GM18870 (cell line): ENCODE measurements around the gene PPP3CA.
"Not testable (repeated sequence)": the region's sequence is repeated elsewhere in the genome, so short reads cannot be mapped to it uniquely, and the experiment has no call there.

Experiments used
- ATAC-seq: cut with Tn5 transposase; IDR thresholded peaks from one replicate; pipeline ENCODE4 v1.9.1; 2021; ENCODE audit warnings: moderate library complexity; ENCODE audit not compliant: unreplicated experiment

Gene PPP3CA

DNA sequence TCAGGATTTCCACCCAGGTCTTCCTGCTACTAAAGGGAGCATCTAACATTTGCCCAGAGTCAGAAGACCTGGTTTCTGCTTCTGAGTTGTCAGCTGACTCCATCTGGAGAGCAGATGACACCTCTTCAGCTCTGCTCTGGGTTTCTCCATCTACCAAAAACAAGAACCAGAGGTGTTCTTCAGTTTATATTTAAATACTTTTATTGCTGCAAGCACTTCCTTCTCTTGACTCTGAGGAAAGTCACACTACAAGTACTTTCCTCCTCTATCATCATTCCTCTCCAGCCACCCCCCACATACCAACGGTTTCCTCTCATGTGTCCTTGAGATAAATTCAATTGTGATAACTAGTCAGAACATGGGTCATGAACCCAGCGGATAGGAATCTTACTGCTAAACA, 88.4 kb downstream of the PPP3CA start:
- ATAC-seq, result no peak

DNA sequence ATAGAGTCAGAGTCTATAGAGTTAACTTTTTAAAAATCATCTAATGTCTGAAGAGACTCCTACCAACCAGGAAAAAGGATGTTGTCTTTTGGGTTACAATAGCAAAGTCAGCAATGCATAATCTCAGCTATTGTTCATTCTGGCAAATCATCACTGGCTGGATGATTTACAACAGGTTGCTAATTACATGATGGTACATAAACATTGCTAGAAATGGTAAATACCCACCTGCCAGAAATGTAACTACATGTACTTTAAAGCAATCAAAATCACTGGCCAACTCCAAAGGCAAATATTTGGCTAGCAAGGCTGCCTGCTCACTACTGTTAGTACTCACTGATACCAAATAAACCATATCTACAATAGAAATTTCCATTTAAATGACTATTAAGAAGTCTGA, 91.1 kb downstream of the PPP3CA start:
- no peak for ATAC-seq

DNA sequence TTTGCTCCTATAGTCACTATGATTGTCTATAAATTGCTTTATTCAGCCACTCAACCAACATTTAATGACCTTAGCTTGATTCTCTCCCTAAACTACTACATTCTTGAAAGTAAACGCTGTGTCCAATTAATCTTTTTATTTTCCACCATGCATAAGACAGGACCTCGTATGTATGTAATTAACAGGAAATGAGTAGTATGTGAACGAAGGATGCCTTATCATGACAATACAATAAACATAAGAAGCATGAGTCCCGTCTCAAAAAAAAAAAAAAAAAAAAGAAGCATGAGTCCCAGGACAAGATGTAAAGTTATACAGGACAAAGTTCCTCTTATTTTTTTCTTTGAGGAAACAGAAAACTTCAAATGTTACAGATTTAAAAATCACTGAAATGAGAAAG, 92.5 kb downstream of the PPP3CA start:
- ATAC-seq, result no peak

DNA sequence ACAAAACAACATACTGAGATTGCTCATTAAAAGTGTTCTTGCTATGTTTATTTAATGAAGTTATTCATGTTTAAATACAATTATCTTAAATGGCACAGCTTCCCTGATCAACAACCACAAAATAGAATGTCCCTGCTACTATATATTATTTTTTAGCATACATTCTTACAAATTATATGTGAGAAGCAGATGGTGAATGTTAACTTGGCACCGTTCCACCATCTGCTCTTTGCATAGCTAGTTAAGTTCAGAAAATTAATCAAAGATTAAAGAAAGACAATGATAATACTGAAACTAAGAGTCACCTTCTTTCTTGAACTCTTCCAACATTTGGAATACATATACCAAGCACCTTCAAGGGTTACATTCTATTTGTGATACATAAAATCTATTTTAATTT, 94.2 kb downstream of the PPP3CA start:
- no peak for ATAC-seq

DNA sequence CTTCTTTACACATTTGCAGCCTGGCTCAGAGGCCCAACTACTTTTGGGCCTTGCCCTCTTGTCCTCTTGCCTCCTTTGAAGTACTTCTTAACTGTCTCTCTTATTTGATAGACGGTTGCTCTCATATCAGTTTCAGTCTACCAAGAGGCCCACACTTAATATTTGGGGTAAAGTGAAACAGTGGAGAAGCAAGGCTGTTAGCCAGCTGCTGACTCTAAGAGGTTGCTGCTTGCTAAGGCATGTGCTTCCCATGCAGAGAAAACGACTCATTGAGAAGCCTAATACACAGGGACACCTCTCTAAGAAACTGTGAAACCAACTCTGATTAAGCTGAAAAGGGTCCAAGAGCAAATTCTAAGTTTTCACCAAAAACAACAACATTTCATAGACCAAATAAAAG, 94.6 kb downstream of the PPP3CA start:
- peak; percentile 48 for ATAC-seq

DNA sequence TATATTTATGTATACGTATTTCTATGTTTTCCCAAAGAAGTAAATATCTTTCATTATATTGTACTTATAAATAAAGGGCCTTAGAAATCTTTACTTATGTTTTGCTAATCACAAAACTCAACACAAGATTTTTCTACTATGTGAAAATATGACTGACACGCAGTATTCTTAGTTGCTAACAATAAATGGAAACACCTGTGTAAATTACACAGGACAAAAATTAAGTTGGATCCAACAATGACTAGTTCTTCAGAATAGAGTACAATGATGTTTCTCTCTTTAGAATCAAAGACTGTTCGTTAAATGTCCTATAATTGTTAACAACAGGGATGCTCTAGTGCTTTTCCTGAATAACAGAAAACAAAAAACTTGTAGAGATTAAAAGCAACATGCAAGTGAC, 96.1 kb downstream of the PPP3CA start:
- no peak for ATAC-seq

DNA sequence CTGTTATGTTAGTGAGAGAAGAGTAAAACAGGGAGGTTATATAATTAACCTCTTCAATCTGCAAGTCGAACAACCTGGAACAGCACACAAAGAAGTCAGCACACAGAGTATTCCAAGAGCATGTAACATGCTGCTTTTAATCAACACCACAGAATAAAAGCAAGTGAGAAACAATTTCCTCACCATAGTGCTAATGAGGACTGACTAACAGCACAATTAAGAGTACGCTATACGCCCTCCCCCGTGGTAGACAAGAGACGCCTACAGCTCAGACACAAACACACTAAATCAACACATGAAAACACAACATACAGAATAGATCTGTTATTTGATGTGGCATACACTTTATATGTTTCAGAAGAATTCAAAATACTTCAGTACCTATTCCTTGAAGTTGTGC, 103.0 kb downstream of the PPP3CA start:
- ATAC-seq, result no peak

DNA sequence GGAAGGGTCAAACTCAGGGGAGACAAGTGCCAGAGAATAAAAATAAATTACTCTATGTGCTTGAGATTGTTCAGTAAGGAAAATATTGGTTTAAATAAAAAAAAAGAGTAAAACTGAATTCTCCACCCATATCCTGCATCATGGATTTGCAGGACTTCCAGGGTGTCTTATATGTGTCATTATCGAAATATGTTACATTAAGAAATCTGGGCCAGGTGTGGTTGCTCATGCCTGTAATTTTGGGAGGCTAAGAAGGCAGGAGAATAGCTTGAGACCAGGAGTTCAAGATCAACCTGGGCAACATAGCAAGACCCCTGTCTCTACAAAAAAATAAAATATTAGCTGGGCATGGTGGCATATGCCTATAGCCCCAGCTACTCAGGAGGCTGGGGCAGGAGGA, 104.9 kb downstream of the PPP3CA start:
- ATAC-seq, result no peak

DNA sequence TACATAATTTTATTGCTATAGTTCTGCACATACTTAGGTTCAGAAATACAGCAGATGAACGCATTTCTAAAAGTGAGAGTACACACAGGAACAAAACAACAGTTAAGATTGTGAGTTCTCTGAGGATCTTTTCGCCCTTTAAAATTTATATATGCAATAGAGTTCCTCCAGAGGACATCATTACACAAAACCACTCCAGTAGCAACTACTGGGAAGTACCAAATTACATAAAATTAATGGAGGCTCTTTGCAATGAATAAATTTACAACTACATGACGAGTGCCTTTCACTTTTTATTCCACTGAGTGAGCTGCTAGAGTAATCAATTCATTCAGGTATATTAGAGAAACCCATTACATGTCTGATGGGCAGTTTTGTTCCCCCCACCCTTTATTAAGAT, 107.2 kb downstream of the PPP3CA start:
- ATAC-seq, result no peak

DNA sequence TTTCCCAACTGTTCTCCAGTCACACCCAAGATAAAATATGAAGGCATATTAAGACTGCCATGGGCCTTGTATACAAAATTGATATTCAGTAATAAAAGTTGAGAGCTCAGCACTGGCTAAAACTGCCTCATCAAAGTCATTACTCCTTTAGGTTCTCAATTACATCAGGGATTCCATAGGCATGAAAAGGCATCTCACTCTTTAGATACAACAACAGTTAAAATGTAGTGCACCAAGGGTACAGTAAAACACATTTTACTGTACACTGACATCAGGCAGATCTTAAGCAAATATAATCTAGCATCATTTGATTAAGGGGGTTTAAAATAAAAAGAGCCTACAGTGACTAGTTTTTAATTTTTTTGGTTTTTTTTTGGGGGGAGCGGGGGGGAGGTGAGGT, 107.7 kb downstream of the PPP3CA start:
- ATAC-seq, result no peak

DNA sequence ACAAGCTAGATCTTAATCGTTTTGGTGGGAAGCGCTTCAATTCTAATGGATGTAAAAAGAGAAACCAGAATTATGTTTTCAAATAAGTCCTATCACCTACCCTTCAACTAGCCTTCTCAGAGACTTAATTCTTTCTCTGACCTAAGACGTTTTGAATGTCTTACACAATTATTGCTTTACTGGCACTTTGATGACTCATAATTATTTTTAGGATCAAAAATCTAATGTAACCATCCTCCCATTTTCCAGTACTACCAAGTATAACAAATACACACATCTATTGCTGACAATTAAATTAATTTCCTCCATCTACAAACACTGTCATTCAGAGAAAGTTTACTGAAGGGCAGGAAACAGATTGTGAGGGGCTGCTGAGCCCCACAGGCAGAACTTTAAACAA, 108.6 kb downstream of the PPP3CA start:
- ATAC-seq, result no peak

DNA sequence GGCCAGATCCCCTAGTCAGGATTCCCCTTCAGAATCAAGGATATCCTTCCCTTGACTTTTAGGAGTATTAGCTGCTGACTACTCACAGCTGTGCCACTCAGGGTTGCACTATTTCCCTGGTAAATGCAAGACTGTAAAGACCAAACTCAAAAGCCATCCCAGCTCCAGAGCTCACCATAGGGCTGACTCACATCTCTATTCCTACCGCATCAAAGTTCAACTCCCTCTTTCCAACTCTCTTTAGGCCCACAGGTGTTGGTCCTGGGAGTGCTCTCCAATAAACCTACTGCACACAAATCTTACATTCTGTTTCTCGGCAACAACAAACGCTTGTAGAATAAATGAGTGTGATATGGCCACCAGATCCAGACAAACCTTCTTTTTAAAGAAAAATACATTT, 109.6 kb downstream of the PPP3CA start:
- ATAC-seq, result no peak

DNA sequence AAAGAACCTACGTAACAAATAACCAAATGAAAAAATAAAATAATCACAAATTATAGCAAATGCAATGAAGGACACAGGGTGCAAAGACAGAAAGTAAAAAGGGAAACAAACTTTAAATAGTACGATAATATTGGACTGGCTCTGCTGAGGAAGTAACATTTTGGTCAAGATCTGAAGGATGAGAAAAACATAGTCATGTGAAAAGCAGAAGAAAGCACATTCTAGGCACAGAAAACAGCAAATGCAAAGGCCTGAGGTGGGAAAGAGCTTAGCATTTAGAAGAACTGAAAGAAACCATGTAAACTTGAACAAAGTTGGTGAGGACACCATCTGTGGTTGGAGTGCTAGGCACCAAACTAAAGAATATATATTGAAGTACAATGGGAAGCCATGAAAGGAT, 111.2 kb downstream of the PPP3CA start:
- ATAC-seq, result no peak

DNA sequence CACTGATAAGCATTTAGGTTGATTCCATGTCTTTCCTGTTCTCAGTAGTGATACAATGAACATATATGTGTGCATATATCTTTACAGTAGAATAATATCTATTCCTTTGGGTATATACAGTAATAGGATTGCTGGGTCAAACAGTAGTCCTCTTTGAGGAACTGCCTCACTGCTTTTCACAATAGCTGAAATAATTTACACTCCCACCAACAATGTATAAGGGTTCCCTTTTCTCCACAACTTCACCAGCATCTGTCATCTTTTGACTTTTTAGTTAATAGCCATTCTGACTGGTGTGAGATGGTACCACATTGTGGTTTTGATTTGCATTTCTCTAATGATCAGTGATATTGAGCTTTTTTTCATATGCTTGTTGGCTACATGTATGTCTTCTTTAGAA, 113.2 kb downstream of the PPP3CA start:
- not testable (repeated sequence) for ATAC-seq

DNA sequence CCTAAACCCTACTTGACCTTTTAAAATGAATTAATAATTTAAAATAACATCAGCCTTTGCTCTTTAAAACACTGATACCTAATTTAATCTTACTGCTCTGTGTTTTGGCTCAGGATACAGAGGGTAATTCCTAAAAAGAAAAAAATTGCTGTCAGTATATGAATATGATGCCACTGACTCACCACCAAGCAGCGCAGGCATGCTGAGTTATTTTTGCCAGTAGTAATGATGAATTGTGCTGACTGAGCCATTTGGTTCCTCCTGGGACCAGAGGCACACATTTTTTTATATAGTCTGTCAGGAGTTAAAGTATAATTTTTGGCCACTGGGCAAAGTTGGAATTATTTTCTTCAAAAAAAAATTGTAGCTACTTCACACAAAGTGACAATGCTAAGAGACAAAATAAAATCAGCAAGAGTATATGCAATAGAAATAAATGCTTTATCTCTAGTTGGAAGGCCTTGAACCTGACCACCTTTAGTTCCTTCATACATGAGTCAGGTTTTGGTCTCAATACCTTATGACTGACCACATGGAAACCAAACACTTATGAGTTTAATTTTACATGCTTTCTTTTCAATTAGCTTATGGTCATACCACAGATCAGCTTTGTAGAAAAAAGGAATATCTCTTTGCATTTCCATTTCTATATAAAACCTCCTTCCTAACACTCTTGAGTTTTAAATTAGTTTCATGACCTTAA, 115.1 kb downstream of the PPP3CA start:
- ATAC-seq, result peak; percentile 63

DNA sequence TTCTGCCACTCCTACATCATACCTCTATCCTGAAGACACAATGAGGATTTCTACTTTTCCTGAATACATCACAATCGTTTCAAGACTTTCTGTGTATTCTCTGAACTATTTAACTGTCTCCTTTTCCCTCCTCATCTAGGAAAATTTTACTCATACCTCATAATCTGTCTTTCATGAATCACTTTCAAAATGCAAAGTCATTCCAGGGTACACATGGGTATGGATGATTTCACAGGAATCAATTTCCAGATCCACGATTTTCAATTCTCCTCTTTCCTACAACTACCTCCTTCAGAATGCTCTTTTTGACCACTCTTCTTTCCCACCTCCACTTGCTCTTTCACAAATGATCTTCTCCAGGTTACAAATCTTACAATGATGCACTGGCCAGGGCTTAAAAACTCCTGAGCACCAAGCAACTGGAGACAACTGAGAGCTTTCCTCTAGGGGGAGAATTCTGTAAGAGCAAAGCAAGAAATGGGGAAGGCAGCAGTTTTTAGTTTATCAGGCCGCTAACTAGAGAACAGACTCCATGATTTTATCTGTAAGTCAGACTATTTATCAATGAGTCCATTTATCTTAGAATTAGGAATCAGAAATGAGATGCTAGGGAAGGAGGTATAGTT, 116.4 kb downstream of the PPP3CA start:
- no peak for ATAC-seq

DNA sequence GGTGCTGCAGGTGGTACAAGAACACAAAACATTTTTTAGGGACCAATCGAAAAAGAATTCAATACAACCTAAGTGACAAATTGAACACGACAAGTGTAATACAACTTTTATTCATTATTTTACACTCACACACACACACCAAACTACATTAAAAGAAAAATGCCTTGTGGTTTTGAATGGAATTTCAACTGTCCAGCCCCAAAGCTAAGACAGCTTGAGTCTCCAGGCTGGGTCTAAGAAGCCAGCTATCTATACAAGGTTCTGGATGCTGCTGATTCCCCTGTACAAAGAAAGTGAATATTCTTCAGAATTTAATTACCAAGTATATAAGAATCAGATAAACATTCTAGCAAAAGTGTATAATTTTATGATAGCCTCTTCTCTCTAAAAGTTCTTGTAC, 118.2 kb downstream of the PPP3CA start:
- no peak for ATAC-seq

DNA sequence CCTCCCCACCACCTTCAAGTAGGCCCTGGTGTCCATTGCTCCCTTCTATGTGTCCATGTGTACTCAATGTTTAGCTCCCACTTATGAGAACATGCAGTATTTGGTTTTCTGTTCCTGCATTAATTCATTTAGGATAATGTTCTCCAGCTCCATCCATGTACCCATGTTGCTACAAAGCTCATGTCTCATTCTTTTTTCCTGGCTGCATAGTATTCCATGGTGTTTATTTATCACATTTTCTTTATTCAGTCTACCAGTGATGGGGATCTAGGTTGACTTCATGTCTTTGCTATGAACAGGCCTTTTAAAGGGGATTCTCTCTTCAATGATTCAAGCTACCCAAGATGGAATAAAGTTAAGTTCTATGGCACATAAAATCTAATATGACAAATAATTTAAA, 119.6 kb downstream of the PPP3CA start:
- ATAC-seq, result no peak

DNA sequence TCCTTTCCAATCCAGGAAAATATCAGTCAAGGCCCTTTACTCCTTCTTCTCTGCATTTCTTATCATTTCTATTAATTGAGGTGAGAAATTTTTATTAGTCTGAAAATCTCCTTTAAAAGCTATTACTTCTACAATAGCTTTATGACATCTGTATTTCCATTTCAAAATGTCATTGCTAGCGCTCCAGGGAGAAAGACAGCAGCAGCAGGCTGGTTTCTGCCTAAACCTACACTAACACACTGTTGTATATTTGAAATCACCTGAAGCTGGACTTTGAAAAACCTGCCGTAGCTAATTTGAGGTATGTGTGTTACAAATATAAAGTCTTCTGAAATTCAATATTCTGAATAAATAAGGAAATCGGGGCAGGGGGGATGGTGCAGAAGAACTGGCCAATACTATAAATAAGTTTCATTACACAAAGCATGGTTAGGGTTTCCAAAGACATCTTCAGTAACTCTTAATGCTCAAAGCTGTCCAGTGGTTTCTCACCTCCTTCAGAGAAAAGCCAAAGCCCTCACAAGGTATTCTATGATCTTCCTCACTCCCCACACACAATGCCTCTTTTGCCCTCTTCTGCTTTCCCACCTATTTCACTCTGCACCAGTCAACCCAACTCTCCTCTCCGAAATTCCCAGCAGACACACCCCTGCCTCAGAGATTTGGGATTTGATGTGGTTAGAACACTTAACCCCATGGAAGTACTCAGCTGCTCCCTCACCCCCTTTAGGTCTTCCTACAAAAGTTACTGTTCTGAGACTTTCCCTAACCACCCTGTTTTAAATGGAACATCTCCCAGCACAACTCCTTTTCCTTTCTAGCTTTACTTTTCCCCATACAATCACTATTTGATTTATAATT, 122.7 kb downstream of the PPP3CA start:
- ATAC-seq, result no peak

DNA sequence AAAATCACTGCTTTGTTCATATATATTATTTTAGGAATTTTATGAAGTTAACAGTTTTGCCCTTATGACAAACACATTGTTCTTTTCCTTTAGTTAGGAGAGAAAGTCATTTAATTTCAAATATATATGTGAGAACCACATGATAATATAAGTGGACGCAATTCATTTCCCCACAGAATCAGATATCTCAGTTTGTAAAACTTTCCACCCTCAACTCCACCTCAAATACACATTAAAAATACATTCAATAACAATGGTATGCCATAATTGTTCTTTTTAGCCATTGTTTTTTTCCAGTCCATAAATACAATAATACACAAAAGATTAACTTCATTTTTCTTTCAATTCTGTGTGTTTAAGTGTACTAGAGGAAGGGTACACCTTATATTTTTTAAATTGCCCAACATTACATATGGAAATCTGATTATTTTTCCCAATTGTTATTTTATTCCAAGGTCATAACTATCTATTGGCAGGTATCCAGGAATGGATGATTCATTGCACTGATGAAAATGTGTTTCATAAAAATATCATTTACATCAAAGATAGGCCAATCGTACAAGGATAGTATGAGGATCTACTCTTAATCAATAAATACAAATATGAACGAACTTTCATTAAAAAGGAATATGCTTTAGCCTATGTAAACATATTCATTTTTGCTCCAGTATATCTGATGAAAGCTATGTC, 125.0 kb downstream of the PPP3CA start:
- no peak for ATAC-seq

DNA sequence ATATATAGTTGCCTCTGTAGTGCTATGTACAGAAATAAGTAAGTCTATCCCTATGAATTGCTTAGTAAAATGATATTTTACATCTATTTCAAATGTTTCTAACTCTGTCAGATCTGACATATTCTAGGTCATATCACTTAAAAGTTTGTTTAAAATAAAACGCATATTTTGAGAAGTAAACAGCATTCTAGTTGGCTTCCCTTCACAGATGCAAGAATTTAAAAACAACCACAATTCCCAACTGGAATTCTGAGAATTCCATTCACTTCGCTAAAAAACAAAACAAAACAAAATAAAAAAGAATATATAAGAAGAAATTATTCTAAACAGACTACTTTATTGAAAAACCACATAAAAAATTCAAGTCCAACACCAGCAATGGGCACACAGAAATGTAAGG, 126.0 kb downstream of the PPP3CA start:
- ATAC-seq, result no peak

DNA sequence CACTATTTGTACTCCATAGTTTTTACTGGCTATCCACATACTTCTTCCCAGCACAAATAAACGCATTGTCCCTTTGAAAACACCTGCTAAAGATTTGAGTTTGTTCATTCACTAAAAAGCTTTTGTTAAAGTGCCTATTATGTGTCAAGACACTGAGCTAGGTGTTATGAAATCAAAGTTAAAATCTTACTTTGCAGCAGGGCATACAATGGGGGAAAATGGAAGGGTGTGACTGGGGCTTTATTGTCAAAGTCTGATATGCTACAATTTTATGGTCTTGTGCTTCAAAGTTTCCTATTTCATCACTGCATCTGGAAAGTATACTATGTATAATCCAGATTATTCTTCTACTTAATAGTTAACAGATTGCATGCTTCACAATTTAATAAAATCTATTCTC, 128.4 kb downstream of the PPP3CA start:
- no peak for ATAC-seq
